ENCODE data around the gene PPP2R5B.

PPP2R5B gene

DNA sequence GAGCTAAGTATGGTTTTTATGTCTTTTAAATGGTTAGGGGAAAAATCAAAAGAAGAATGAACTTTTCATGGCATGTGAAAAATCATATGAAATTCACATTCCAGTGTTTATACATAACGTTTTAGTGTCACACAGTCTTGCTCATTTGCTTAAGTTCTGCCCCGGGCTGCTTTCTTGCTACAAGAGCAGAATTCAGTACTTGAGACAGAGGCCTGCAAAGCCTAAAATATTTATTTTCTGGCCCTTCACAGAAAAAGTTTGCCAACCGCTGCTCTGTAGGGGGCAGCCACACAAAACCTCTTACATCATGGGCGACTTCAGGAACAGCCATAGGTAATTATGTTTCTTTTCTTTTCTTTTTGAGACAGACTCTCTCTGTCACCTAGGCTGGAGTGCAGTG lies 6.5 kb upstream of the PPP2R5B start:
- POLR2A ChIA-PET = interaction anchor here (1.7 kb wide), 1 partner anchor 123 kb away, joined by 5 read pairs; the partner anchor contains the start of gene SAC3D1
- Histone ChIP-seq H3K36me3 (ENCODE audit: control insufficient read depth in 2 of 2, insufficient read depth in 1 of 2, low read length in 2 of 2) (peaks cover 0 to 15% of the 10 kb centered on the region in 2 experiments; a peak in 1 of 3 replicates), H3K4me3 (ENCODE audit: low read depth, low read length) (peak overlapping the region; percentile 42), H3K4me1 (ENCODE audit: control insufficient read depth, insufficient read depth, low read length) (no peaks in the 10 kb centered on the region), H3K9me3 (ENCODE audit: control insufficient read depth, insufficient read depth, low read depth, low read length) (no peaks in the 10 kb centered on the region), H3K27ac (ENCODE audit: extremely low read depth, low read depth, low read length) (peak overlapping the region; percentile 38)
- CTCF ChIA-PET = interaction anchor here (0.6 to 1.6 kb wide), 4 partner anchors 48 to 112 kb away, joined by 3 to 5 read pairs (median 4); partner anchors contain the start of genes BATF2 and CDC42BPG
- TF ChIP-seq, protein P1, sequence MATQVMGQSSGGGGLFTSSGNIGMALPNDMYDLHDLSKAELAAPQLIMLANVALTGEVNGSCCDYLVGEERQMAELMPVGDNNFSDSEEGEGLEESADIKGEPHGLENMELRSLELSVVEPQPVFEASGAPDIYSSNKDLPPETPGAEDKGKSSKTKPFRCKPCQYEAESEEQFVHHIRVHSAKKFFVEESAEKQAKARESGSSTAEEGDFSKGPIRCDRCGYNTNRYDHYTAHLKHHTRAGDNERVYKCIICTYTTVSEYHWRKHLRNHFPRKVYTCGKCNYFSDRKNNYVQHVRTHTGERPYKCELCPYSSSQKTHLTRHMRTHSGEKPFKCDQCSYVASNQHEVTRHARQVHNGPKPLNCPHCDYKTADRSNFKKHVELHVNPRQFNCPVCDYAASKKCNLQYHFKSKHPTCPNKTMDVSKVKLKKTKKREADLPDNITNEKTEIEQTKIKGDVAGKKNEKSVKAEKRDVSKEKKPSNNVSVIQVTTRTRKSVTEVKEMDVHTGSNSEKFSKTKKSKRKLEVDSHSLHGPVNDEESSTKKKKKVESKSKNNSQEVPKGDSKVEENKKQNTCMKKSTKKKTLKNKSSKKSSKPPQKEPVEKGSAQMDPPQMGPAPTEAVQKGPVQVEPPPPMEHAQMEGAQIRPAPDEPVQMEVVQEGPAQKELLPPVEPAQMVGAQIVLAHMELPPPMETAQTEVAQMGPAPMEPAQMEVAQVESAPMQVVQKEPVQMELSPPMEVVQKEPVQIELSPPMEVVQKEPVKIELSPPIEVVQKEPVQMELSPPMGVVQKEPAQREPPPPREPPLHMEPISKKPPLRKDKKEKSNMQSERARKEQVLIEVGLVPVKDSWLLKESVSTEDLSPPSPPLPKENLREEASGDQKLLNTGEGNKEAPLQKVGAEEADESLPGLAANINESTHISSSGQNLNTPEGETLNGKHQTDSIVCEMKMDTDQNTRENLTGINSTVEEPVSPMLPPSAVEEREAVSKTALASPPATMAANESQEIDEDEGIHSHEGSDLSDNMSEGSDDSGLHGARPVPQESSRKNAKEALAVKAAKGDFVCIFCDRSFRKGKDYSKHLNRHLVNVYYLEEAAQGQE (tag by site-specific recombination; IDR thresholded peaks at IDR 0.05) = peak; percentile 67; the same call in 1 of the 2 replicates
- TF ChIP-seq ZNF169 (tag by site-specific recombination; IDR thresholded peaks at IDR 0.05) (no peak), SP2 (tag by site-specific recombination; IDR thresholded peaks at IDR 0.05) (no peak), ZNF341 (tag by site-specific recombination; IDR thresholded peaks at IDR 0.05; ENCODE audit: low read depth) (peak; percentile 50; the same call in 1 of the 2 replicates), ZNF521 (tag by site-specific recombination; IDR thresholded peaks at IDR 0.05) (no peak), ZNF311 (tag by site-specific recombination; IDR thresholded peaks at IDR 0.05; ENCODE audit: borderline replicate concordance) (no peak), TCF7L2 (IDR thresholded peaks at IDR 0.05; ENCODE audit: borderline replicate concordance, low read depth, low read length) (no peak), ZNF221 (tag by site-specific recombination; IDR thresholded peaks at IDR 0.05; ENCODE audit: borderline replicate concordance) (no peak), ZNF138 (tag by site-specific recombination; IDR thresholded peaks at IDR 0.05; ENCODE audit: borderline replicate concordance) (no peak), ZNF426 (tag by site-specific recombination; IDR thresholded peaks at IDR 0.05) (no peak), ZIC2 (tag by site-specific recombination; IDR thresholded peaks at IDR 0.05) (no peak), GLIS1 (tag by site-specific recombination; IDR thresholded peaks at IDR 0.05) (peak; percentile 63), ZNF335 (tag by site-specific recombination; conservative IDR thresholded peaks at IDR 0.05) (peak; percentile 53), ZNF174 (tag by site-specific recombination; IDR thresholded peaks at IDR 0.05) (no peak), ZNF571 (tag by site-specific recombination; IDR thresholded peaks at IDR 0.05) (no peak), ZNF791 (tag by site-specific recombination; IDR thresholded peaks at IDR 0.05) (no peak), ZNF621 (tag by site-specific recombination; IDR thresholded peaks at IDR 0.05) (no peak), ZNF558 (tag by site-specific recombination; IDR thresholded peaks at IDR 0.05) (no peak), ZNF707 (tag by site-specific recombination; IDR thresholded peaks at IDR 0.05) (no peak)
- TF ChIP-seq, protein P2, sequence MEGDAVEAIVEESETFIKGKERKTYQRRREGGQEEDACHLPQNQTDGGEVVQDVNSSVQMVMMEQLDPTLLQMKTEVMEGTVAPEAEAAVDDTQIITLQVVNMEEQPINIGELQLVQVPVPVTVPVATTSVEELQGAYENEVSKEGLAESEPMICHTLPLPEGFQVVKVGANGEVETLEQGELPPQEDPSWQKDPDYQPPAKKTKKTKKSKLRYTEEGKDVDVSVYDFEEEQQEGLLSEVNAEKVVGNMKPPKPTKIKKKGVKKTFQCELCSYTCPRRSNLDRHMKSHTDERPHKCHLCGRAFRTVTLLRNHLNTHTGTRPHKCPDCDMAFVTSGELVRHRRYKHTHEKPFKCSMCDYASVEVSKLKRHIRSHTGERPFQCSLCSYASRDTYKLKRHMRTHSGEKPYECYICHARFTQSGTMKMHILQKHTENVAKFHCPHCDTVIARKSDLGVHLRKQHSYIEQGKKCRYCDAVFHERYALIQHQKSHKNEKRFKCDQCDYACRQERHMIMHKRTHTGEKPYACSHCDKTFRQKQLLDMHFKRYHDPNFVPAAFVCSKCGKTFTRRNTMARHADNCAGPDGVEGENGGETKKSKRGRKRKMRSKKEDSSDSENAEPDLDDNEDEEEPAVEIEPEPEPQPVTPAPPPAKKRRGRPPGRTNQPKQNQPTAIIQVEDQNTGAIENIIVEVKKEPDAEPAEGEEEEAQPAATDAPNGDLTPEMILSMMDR (tag by site-specific recombination; IDR thresholded peaks at IDR 0.05) = no peak
- TF ChIP-seq, protein P3, sequence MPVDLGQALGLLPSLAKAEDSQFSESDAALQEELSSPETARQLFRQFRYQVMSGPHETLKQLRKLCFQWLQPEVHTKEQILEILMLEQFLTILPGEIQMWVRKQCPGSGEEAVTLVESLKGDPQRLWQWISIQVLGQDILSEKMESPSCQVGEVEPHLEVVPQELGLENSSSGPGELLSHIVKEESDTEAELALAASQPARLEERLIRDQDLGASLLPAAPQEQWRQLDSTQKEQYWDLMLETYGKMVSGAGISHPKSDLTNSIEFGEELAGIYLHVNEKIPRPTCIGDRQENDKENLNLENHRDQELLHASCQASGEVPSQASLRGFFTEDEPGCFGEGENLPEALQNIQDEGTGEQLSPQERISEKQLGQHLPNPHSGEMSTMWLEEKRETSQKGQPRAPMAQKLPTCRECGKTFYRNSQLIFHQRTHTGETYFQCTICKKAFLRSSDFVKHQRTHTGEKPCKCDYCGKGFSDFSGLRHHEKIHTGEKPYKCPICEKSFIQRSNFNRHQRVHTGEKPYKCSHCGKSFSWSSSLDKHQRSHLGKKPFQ (tag by site-specific recombination; IDR thresholded peaks at IDR 0.05) = no peak
- TF ChIP-seq, protein P4, sequence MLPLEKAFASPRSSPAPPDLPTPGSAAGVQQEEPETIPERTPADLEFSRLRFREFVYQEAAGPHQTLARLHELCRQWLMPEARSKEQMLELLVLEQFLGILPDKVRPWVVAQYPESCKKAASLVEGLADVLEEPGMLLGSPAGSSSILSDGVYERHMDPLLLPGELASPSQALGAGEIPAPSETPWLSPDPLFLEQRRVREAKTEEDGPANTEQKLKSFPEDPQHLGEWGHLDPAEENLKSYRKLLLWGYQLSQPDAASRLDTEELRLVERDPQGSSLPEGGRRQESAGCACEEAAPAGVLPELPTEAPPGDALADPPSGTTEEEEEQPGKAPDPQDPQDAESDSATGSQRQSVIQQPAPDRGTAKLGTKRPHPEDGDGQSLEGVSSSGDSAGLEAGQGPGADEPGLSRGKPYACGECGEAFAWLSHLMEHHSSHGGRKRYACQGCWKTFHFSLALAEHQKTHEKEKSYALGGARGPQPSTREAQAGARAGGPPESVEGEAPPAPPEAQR (tag by site-specific recombination; IDR thresholded peaks at IDR 0.05) = no peak
- TF ChIP-seq, protein P5, sequence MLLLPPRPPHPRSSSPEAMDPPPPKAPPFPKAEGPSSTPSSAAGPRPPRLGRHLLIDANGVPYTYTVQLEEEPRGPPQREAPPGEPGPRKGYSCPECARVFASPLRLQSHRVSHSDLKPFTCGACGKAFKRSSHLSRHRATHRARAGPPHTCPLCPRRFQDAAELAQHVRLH (tag by site-specific recombination; IDR thresholded peaks at IDR 0.05) = no peak
- TF ChIP-seq, protein P6, sequence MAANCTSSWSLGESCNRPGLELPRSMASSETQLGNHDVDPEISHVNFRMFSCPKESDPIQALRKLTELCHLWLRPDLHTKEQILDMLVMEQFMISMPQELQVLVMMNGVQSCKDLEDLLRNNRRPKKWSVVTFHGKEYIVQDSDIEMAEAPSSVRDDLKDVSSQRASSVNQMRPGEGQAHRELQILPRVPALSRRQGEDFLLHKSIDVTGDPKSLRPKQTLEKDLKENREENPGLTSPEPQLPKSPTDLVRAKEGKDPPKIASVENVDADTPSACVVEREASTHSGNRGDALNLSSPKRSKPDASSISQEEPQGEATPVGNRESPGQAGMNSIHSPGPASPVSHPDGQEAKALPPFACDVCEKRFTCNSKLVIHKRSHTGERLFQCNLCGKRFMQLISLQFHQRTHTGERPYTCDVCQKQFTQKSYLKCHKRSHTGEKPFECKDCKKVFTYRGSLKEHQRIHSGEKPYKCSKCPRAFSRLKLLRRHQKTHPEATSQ (tag by site-specific recombination; IDR thresholded peaks at IDR 0.05) = no peak

Measured in HEK293 (cell line).